Liver (tissue), 9 donors: Measurements from ENCODE around the gene MSH3. TPM values are rescaled to one million over a fixed set of nuclear protein-coding genes. Genes with fewer than 3 reads are reported as not detected.
A peak's percentile ranks its signal among the peaks of the same experiment; 100 is the strongest.
"Not testable (repeated sequence)": the region's sequence is repeated elsewhere in the genome, so short reads cannot be mapped to it uniquely, and the experiment has no call there.

ENCODE experiments used
- DNase-seq: peaks from one replicate; pipeline ENCODE4 v3.0.0-alpha.2; 2017; ENCODE audit warnings: low spot score
- H3K27ac ChIP-seq, 2 donors: one replicate each; pipeline ENCODE4 v1.7.0; 2013; ENCODE audit warnings: inconsistent platforms in 2 of 2, low read length in 2 of 2, control low read depth in 1 of 2, low read depth in 1 of 2, mild to moderate bottlenecking in 1 of 2
- H3K27me3 ChIP-seq, 4 donors: one replicate each; pipeline versions ENCODE4 v1.6.1 to v1.7.0; 2013; ENCODE audit warnings: low read length in 3 of 4, inconsistent platforms in 1 of 4, mild to moderate bottlenecking in 1 of 4, moderate library complexity in 1 of 4; ENCODE audit not compliant: control insufficient read depth in 4 of 4, insufficient read depth in 4 of 4
- H3K36me3 ChIP-seq, 4 donors: one replicate each; pipeline versions ENCODE4 v1.6.1 to v1.7.0; 2013; ENCODE audit warnings: low read length in 3 of 4, mild to moderate bottlenecking in 3 of 4, low read depth in 1 of 4, moderate library complexity in 1 of 4; ENCODE audit not compliant: control insufficient read depth in 4 of 4, insufficient read depth in 3 of 4
- H3K4me1 ChIP-seq, 4 donors: one replicate each; pipeline versions ENCODE4 v1.6.1 to v1.7.0; 2013; ENCODE audit warnings: low read length in 3 of 4, mild to moderate bottlenecking in 3 of 4, moderate library complexity in 1 of 4; ENCODE audit not compliant: control insufficient read depth in 4 of 4, insufficient read depth in 4 of 4
- H3K4me3 ChIP-seq, 3 donors: one replicate each; pipeline versions ENCODE4 v1.6.1 to v1.7.0; 2013; ENCODE audit warnings: low read length in 3 of 3, control low read depth in 1 of 3, low read depth in 1 of 3, mild to moderate bottlenecking in 1 of 3
- H3K9ac ChIP-seq, 2 donors: one replicate each; pipeline ENCODE4 v1.7.0; 2013; ENCODE audit warnings: low read length in 2 of 2, mild to moderate bottlenecking in 2 of 2, moderate library complexity in 2 of 2, control low read depth in 1 of 2, low read depth in 1 of 2
- H3K9me3 ChIP-seq, 4 donors: one replicate each; pipeline versions ENCODE4 v1.6.1 to v1.7.0; 2013; ENCODE audit warnings: low read length in 3 of 4; ENCODE audit not compliant: control insufficient read depth in 4 of 4
- FOXA1 ChIP-seq: IDR thresholded peaks from 2 replicates; pipeline ENCODE4 v1.6.1; 2016; ENCODE audit warnings: antibody characterized with exemption
- FOXA2 ChIP-seq: IDR thresholded peaks from 2 replicates; pipeline ENCODE4 v1.6.1; 2016; ENCODE audit warnings: antibody characterized with exemption
- HNF4A ChIP-seq, 2 donors: conservative IDR thresholded peaks; 2 replicates each; pipeline ENCODE4 v1.6.1; 2016; ENCODE audit warnings: antibody characterized with exemption in 2 of 2, mild to moderate bottlenecking in 2 of 2
- HNF4G ChIP-seq: IDR thresholded peaks from 2 replicates; pipeline ENCODE4 v1.6.1; 2016; ENCODE audit warnings: antibody characterized with exemption
- JUND ChIP-seq, 2 donors: IDR thresholded peaks; 2 replicates each; pipeline ENCODE4 v1.6.1; 2016; ENCODE audit warnings: antibody characterized with exemption in 2 of 2
- RAD21 ChIP-seq, 2 donors: IDR thresholded peaks; 2 replicates each; pipeline ENCODE4 v1.6.1; 2016; ENCODE audit warnings: antibody characterized with exemption in 2 of 2, mild to moderate bottlenecking in 2 of 2
- RXRA ChIP-seq, 2 donors: IDR thresholded peaks; 2 replicates each; pipeline ENCODE4 v1.6.1; 2017 to 2018; ENCODE audit warnings: antibody characterized with exemption in 2 of 2, mild to moderate bottlenecking in 1 of 2
- SP1 ChIP-seq: IDR thresholded peaks from 2 replicates; pipeline ENCODE4 v1.6.1; 2018; ENCODE audit warnings: antibody characterized with exemption, mild to moderate bottlenecking
- YY1 ChIP-seq: IDR thresholded peaks from 2 replicates; pipeline ENCODE4 v1.6.1; 2016; ENCODE audit warnings: antibody characterized with exemption, mild to moderate bottlenecking
- WGBS: extraction: QIAGEN DNeasy Blood & Tissue Kit; methylation state at CpG from one replicate; pipeline ENCODE4 v1.1.7; 2013; 5-methylcytosine and 5-hydroxymethylcytosine counted together
- polyA plus RNA-seq, 2 donors: library from polyadenylated mRNA; stranded (reverse) in 1 of 2; unstranded in 1 of 2; fragments of 200-250 nt in 1 of 2; fragments of >200 nt in 1 of 2; fragmentation: Nextera tagmentation in 1 of 2; extraction: Ambion mirVana in 1 of 2; gene quantifications; one replicate each; pipeline versions ENCODE4 v1.2.1 to v1.2.3, GENCODE V29; 2013 to 2015
- total RNA-seq, 2 donors: library from RNA; depleted of rRNA; stranded (reverse); fragments of >200 nt; gene quantifications; one replicate each; pipeline ENCODE4 v1.2.3, GENCODE V29; 2014
- TF ChIP-seq, protein P1 (sequence below): IDR thresholded peaks from 2 replicates; pipeline ENCODE4 v1.6.1; 2016; ENCODE audit warnings: antibody characterized with exemption
- TF ChIP-seq, protein P2 (sequence below): IDR thresholded peaks from 2 replicates; pipeline ENCODE4 v1.6.1; 2016; ENCODE audit warnings: antibody characterized with exemption, mild to moderate bottlenecking
- donor health status: healthy.
- donor health status: healthy.
- donor health status: healthy.
- donor health status: healthy.
- donor health status: healthy.

MSH3 gene
- total and polyA plus RNA-seq, 4 donors: 3.0 to 19.1 (median 7.9) TPM

DNA sequence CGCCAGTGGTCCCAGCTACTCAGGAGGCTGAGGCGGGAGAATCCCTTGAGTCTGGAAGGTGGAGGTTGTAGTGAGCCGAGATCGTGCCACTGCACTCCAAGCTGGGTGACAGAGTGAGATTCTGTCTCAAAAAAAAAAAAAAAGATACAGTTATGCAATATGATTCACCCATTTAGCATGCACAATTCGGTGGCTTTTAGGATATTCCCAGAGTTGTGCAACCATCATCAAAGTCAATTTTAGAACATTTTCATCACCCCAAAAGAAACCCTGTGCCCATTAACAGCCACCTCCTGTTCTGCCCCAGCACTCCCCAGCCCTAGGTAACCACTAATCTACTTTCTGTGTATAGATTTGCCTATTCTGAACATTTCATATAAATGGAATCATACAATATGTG lies 4.7 kb downstream of the MSH3 start:
- no peak overlapping the region for H3K4me3 ChIP-seq

DNA sequence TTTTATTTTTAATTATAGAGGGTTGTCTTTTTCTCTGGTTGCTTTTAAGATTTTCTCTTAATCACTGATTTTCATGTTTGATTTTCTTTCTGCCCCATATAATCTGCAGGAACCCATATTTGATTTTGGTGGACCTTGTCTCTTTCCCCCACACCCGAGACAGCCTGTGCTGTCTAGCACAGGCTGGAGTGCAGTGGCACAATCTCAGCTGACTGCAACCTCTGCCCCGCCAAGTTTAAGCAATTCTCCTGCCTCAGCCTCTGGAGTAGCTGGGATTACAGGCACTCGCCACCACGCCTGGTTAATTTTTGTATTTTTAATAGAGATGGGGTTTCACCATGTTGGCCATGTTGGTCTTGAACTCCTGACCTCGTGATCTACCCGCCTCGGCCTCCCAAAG lies 6.2 kb downstream of the MSH3 start:
- H3K9ac ChIP-seq, H3K27ac ChIP-seq, H3K9me3 ChIP-seq, H3K27me3 ChIP-seq, H3K4me3 ChIP-seq, DNase-seq: not testable (repeated sequence)
- TF ChIP-seq YY1 (peak; percentile 24), HNF4G (peak; percentile 61), RAD21 (IDR thresholded peaks at IDR 0.05) (peak in 1 of 2 donors; percentile 45), JUND (IDR thresholded peaks at IDR 0.05) (peak in 1 of 2 donors; percentile 28), RXRA (IDR thresholded peaks at IDR 0.05) (peak; percentile 59 to 67), SP1 (peak; percentile 77), HNF4A (conservative IDR thresholded peaks at IDR 0.05) (peak; percentile 80 to 88)
- TF ChIP-seq, protein P1, sequence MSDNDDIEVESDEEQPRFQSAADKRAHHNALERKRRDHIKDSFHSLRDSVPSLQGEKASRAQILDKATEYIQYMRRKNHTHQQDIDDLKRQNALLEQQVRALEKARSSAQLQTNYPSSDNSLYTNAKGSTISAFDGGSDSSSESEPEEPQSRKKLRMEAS: peak; percentile 19
- TF ChIP-seq, protein P2, sequence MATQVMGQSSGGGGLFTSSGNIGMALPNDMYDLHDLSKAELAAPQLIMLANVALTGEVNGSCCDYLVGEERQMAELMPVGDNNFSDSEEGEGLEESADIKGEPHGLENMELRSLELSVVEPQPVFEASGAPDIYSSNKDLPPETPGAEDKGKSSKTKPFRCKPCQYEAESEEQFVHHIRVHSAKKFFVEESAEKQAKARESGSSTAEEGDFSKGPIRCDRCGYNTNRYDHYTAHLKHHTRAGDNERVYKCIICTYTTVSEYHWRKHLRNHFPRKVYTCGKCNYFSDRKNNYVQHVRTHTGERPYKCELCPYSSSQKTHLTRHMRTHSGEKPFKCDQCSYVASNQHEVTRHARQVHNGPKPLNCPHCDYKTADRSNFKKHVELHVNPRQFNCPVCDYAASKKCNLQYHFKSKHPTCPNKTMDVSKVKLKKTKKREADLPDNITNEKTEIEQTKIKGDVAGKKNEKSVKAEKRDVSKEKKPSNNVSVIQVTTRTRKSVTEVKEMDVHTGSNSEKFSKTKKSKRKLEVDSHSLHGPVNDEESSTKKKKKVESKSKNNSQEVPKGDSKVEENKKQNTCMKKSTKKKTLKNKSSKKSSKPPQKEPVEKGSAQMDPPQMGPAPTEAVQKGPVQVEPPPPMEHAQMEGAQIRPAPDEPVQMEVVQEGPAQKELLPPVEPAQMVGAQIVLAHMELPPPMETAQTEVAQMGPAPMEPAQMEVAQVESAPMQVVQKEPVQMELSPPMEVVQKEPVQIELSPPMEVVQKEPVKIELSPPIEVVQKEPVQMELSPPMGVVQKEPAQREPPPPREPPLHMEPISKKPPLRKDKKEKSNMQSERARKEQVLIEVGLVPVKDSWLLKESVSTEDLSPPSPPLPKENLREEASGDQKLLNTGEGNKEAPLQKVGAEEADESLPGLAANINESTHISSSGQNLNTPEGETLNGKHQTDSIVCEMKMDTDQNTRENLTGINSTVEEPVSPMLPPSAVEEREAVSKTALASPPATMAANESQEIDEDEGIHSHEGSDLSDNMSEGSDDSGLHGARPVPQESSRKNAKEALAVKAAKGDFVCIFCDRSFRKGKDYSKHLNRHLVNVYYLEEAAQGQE: peak; percentile 19
- 50% methylated on average over 7 of the region's 7 CpGs for WGBS
- Histone ChIP-seq H3K36me3 (peaks cover 0 to 31% (median 16%) of the 10 kb centered on the region in 4 donors), H3K4me1 (peaks cover 0 to 25% (median 8%) of the 10 kb centered on the region in 4 donors)

More for the DNA sequence above, 4.7 kb downstream of the MSH3 start:
- H3K36me3 ChIP-seq: peaks cover 0 to 20% (median 15%) of the 10 kb centered on the region in 4 donors
- H3K9ac ChIP-seq: no peak overlapping the region
- no peak for DNase-seq
- H3K27ac ChIP-seq: no peak overlapping the region
- WGBS: 88% methylated on average over 5 of the region's 5 CpGs
- H3K27me3 ChIP-seq: no peaks in the 10 kb centered on the region
- TF ChIP-seq, protein P1: no peak
- TF ChIP-seq, protein P2: no peak
- TF ChIP-seq FOXA2 (no peak), HNF4G (no peak), SP1 (no peak), FOXA1 (no peak)
- no peaks in the 10 kb centered on the region for H3K9me3 ChIP-seq
- H3K4me1 ChIP-seq: peaks cover 0 to 34% (median 15%) of the 10 kb centered on the region in 4 donors
